ENCODE data around the gene C1QL2.

The C1QL2 gene

DNA sequence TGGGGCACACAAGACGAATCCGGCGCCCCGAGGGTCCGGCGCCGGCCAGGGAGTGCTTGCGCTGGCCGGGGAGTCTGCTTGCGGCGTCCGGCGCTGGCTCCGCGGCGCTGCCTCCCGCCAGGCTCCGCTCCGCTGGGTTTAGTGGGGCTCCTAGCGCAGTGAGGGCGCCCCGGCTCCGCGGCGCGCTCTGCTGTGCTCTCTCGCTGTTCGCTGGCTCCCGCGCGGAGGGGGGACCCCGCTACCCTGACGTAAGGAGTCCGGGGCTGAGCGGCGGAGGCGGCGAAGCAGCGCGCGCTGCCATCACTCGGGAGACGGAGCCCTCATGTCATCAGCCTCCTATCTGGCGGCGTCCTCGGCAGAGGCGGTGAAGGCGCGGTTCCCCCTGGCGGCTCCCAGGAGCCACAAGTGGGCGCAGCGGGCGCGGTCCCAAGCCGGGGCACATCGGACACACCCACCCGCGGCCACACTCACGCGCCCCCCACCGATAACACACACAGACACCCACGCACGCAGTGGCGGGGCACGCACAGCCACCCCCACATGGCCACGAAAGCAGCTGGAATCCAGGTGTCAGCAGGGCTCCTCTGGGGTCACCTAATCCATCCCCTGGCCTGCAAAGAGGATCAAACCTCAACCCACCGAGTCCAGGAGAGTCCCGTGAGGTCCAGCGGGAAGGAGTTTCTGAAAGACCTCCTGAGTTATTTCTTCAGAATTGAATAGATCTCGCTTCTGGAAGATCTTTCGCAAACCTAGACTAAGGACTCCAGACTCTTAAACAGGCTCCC is at the start of gene C1QL2:
TSS of gene C1QL2 (minus strand) at position 189 of the 785 bp plus-strand sequence. CDS start 482 bp downstream, outside the sequence.
- no peak for DNase-seq (ENCODE audit: low spot score)

DNA sequence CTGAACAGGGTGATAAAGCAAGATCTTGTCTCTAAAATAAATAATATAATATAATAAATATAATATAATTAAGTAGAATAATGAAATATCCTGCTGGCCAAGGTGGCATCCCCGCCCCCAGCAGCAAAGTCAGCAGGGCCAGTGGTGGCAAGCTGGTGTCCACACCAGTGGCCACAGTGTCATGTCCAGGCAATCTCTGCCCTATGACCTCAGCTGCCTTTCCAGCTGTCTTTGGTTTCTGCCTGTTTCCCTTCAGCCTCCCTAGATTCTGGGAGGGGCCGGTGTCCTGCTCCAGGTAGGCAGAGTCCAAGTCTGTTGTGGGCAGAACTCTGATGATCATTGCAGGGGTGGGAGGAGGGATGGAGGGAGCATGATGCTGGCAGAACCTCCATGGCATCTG is 48.9 kb upstream of the C1QL2 start:
- no peak for DNase-seq (ENCODE audit: low spot score)

DNA sequence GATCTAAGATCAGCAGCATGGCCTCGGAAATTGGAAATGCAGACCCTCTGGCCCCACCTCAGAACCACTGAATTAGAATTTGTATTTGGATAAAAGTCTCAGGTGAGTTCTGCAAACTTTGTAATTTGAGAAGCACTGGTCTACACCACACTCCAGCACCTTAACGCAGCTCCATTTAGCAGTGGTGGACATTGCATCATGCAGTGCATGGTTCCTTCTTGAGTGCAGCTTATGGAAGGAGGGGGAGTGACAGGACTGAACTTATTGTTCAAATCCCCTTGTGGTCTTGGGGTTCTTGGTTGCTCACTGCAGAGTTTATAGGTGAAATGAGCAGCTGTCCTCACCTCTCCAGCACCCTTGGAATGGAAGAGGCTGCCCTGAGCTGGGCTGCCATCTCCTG is 47.6 kb upstream of the C1QL2 start:
- no peak for DNase-seq (ENCODE audit: low spot score)

DNA sequence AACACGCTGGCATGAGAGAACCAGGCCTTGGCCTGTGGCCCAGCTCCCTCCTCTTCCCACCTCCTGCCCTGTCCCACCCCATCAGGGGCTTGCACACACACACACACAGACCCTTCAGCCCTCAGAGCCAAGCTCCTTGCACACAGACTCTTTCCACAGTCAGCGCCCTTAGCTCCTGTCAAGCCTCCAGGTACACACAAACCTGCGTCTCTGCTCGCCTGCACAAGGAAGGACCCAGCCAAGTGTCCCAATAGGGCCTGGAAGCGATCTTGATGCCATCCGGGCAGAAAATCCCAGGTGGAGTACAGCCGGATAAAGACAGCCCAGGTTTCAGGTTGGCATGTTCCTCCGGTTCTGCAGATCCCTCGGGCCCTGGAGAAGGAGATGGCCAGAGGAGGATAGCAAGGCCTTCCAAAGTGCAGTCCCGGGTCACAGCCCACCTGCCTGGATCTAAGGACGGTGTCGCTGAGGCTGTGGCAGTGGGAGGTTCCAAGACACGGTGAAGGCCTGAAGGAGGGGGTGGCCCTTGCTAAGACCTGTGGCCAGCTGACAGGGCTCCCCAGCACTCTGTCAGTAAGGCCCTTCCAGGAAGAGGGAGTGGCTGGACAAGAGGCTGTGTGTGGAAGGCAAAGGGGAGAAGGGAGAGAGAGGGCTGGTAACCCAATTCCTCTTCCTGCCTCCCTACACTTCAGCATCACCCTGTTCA is 46.6 kb upstream of the C1QL2 start:
- DNase-seq (ENCODE audit: low spot score), result no peak

DNA sequence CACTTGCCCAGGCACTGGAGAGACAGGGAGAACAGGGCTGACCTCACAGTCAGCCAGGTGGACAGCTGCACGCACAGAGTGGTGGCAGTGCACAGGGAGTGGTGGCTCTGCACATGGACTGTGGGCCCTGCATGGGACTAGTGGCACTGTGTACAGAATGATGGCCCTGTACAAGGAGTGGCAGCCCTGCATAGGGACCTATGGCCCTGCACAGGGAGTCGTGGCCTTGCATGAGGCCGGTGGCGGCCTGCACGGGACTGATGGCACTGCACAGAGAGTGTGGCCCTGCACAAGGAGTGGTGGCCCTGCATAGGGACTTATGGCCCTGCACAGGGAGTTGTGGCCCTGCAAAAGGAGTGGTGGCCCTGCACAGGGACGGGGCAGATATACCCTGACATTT is 46.0 kb upstream of the C1QL2 start:
- no peak for DNase-seq (ENCODE audit: low spot score)

DNA sequence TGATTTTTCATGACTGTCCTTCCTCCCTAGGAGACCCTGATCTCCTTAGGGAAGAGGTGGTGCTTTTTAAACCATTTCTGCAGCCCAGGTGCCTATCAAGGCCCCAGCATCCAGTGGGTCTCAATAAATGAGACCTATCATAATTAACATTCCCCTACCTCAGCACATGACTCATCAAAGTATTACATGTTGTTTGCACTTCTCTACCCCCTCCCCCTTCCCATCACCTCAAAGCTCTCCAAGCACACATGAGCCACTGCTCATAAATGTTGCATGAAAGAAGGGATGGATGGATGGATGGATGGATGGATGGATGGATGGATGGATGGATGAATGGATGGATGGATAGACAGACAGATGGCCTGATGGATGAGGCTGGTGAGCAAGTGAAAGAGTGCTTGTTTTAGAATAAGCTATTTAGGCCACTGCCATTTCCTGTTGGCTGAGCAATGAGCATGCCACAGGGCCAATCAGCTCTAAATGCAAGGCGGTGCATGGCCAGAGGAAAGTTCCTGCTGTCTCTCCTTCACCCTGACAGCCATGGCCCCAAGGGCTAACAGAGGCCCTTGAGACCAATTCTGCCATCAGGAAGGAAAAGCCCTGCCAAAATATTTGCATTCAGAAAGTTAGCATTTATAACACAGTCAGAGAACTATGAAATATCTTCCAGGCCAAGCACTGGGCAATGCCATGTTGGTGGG is 44.2 kb upstream of the C1QL2 start:
- DNase-seq (ENCODE audit: low spot score), result no peak

DNA sequence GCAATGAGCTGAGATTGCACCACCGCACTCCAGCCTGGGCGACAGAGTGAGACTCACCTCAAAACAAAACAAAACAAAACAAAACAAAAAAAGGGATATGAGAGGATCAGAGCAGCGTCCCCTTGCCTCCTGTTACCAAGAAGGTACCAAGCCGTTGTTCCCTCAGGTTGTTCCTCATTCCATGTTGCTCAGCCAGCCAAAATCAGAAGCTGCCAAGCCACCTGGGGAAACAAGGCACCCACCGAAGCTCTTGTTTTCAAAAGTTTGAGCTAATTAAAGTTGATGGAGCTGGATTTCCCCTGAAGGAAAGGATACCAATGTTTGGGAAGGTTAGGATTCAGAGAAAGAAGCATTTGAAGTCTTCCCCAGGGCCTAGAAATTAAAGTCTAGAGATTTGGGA is 43.3 kb upstream of the C1QL2 start:
- DNase-seq (ENCODE audit: low spot score), result no peak

DNA sequence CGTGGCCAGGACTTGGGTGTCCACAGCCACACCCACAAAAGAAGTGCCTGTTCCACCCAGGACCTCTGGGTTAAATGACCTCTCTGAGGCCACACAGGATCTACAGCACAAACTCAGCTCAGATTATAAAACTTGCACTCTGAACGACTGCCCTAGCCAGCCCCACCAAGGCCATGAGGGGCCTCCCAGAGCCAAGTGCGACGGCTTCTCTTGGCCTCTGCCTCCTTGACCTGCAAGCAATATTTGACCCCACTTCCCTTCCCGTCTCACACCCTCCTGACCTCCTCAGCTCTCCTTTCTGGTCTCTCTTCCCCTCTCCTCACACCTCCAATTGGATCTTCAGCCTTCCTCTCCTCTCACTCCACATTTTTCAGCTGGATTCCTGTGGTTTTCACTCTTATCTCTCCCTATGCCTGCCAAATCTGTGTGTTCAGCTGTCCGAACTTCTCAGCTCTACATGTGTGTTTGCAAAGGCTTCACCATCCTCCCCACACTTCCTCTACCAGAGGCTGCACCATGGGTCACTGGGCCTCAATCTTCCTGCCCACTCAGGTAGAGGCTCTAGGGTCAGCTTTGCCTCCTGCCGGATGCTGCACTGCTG is 39.8 kb upstream of the C1QL2 start:
- peak; percentile 67 for DNase-seq (ENCODE audit: low spot score)

DNA sequence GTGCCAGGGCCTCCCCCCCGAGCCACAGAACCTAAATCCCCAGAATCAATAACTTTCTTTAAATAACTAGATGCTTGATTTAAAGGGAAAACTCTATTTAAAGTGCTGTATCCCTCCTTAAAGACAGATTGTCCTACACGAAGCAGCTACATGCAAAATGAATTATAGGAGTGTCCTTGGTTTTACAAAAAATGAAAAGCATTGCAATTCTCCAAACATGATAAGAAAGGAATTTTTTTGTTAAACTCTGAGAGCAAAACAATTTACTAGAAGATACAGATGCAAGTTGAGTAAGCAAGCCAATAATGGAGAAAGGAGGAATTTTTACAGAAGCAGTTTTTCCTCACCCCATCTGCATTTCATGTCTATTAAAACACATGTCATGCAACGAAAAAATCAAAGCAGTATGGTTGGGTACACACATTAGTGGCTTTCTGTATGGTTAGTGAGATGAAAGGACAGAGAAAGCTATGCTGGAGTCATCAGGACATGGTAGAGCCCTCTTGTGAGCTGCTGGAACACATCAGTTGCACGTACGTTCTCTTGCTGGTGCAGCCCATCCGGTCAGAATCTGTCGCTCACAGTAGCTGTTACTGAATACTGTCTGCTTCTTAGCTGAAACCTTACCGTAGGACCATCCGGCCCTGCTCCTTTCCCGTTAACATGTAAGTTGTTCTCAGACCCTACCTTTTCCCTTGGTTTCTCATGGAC is 39.1 kb upstream of the C1QL2 start:
- DNase-seq (ENCODE audit: low spot score), result no peak

DNA sequence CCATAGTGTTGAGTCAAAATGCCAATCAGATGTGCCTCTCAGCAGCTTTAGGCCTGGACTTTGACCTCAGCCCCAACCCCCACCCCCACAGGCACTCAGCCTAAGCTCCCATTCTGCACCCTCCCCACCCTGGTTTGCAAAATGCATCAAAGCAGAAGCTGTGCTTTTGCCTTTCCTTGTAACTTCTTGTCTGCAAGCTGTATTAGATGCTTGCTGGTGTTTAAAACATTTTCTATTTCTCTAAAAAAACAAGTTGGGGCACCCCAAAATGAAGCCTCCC is 38.5 kb upstream of the C1QL2 start:
- no peak for DNase-seq (ENCODE audit: low spot score)

DNA sequence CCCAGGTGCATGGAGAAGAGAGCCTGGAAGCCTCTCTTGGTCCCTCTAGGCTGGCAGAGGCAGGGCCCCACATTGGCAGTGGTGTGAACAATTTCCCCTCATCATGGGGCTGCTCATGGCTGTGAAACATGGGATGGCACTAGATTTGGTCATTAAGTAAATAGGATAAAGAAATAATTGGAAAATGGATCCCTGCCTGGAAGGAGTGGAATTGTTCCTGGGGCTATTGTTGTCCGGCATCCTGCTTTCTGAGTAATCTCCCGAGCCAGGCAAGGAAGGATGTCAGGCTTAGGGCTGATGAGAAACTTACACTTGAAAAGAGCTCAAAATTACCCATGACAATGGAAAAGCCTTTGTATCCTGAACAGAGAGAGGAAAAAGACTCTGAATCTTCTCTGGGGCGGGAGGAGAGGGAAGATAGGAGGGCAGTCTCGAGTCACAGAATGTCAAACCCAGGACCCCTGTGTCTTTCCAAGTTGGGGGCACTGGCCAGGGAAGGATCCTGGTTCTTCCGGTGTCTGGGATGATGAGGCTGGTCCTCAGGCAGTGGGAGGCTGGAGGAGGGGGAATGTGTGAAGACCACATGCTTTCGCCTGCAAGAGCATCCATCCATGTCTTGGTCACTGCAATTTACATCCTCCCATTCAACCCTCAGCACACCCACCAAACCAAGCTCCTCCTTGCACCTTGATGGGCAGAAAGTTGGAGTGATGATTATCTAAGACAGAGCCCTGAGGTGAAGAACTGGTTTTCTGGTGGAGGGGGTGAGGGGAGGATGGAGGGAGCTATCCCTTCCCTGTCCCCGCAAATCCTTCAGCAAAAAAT is 38.0 kb upstream of the C1QL2 start:
- DNase-seq (ENCODE audit: low spot score), result no peak

DNA sequence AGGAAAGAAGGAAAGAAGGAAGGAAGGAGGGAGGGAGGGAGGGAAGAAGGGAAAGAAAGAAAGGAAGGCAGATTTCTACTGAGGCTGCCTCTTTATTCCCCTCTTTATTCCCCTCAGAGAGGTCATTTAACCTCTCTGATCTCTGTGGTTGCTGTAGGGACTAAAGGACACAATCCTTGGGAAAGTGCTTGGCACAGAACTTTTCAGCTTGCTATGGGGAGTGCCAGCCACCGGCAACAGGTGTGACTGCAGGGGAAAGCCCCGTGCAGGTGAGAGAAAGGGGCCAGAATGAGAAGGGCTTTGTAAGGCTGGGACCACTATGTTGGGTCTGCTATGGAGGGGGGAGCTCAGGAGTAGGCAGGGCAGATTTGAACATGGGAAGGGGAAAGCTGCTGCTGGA is 37.3 kb upstream of the C1QL2 start:
- no peak for DNase-seq (ENCODE audit: low spot score)

DNA sequence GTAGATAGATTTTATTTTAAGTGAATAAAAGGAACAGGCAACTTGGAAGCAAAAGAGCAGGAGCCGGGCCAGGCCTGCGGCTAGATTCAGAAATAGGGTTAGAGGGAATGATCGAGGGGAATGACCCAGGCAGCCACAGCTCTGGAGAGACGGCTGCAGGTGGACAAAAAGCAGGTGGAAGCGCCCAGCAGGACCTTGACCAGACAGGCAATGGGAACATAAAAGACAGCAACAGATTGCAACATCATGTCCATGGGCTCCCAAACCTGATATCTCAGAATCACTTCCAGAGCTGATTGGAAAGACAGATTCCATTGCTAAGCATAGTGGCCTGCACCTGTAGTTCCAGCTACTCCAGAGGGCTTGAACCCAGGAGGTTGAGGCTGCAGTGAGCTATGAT is 36.5 kb upstream of the C1QL2 start:
- no peak for DNase-seq (ENCODE audit: low spot score)

DNA sequence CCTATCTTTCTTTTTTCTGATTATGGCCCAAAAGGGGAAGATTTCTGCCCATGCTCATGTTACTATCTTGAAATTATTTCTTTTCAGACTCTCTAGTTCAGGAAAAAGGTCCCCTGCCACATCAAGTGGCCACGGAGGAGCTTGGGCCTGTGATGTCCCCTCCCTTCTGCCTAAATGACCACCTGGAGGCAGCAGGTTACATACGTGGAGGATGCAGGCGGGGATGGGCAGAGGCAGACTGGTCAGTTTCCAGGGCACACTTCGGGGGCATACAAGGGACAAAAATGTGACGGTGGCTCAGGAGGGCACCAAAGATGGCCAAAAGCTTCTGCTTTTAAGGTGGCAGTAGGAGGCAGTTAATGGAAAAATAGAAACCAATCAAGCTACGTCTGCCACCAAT is 34.3 kb upstream of the C1QL2 start:
- DNase-seq (ENCODE audit: low spot score), result no peak

DNA sequence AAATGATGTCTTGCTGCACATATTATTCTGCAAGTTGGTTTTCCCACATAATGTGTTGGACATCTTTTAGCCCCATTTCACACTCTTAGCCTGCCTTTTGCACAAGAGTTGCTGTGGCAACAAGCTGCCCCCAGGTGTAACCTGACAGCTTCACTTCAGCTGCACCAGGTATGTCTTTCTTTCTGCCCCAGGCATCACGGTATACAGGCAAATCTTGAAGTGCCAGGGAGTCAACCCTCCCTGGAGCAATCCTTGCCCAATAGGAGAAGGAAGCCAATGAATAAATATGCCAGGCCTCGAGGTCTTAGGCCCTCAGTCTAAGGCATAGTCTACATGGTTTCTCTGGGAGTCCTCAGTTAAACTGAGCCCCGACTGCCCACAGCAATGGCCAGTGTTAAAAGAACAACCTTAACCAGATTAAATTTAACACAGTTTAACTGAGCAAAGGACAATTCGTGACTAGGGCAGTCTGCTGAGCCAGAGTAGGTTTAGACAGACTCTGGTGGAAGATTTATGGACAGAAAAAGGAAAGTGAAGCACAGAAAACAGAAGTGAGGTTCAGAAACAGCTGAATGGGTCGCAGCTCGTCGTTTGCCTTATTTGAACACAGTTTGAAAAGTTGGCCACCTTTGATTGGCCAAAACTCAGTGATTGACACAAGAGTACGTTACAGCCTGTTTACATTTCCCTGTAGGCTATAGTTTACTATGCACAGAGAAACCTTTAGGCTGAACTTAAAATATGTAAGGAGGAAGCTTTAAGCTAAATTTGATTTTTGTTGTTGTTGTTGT is 32.0 kb upstream of the C1QL2 start:
- DNase-seq (ENCODE audit: low spot score), result no peak

DNA sequence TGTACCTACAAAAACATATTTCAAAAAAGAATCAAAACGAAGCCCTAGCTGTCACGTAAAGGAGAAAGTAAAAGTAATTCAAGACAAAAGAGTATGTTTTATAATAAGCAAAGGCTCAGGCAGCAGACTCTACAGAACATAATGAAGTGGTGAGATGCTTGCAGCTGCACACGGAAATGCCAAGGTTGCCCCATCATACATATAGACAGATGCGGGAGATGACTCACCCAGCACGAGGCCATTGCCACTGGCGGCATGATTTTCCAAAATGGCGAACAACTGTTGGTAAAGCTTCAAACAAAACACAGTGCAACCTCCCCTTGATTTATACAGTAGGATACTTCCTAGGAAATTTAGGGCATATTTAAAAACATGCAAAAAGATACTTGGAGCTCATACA is 26.0 kb upstream of the C1QL2 start:
- no peak for DNase-seq (ENCODE audit: low spot score)

DNA sequence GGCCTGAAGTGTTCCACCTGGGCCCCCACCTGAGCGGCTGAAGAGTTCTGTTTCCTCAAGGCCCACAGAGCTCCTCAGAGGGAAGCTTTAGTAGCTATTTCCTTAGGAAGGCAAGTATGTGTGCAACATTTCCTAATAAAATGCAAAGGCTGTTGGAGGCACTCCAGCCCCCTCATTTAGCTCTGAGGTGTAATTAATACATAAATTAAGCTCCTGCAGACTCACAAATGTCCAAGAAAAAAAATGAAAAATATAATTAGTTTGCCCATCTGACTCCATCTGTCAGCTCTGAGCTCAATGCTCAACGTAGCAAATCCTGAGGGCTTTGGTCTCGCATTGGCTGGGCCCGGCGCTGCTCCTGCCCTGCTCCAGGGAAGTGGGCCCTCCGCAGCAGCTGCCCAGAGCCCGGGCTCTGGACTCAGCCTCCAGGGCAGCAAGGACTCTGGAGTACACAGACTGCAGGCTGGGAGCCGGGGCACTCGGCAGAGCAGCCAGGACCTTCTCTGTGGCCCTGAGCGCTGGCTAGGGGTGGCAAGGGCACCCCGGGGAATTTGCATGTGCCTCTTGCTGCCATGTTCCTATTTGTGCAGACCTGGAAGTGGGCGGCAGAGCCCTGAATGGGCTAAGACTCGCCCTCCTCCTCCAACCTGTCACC is 23.4 kb upstream of the C1QL2 start:
- DNase-seq (ENCODE audit: low spot score), result no peak

DNA sequence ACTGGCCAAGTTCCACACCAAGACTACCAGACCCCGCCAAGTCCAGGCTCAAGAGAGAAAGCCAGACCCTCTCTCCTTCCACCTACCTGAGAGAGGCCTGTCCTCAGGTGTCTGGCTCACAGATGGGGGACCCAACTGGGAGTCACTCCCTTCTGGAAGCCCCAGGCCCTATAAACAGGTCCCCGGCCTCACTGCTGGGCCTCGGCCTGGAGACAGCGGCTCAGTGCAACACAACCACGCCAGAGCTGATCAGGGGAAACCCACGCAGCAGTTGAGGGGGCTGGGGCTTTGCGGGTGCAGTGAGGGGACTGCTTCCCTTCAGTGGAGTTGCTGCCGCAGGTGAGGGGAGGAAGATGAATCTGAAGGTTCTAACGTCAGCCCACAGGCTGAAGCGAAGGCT is 22.8 kb upstream of the C1QL2 start:
- DNase-seq (ENCODE audit: low spot score), result no peak

DNA sequence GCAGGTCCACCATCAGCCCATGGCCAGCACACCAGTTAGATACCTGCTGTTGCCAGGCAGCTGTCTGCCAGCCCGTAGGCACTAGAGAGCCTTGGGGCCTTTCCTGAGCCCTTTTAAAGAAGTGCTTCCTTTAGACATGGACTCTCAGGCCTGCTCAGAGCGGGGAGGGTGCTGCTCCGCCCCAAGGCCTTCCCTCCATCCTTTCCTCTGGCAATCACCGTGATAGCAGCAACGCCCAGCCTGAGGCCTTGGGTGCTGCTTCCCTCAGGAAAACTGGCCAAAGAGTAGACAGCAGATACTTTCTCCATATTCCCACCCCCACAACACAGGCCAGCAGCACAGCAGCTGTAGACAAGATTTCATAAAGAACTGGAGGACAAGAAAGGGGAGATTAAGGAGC is 22.3 kb upstream of the C1QL2 start:
- no peak for DNase-seq (ENCODE audit: low spot score)

DNA sequence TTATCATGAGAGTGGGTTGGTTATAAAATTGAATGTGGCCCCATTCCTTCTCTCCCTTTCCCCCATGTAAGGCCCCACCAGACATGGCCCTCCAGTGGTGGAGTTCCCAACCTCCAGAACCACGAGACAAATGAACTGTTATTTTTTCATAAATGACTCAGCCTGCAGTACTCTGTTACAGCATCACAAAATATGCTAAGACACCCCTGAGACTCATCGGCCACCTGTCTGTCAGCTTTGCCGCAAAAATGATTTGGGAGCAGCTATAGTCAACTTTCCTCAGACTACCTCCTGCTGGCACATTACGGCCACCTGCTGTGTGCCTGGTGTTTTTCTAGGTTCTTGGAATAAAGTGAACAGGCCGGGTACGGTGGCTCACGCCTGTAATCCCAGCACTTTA is 21.4 kb upstream of the C1QL2 start:
- peak; percentile 24 for DNase-seq (ENCODE audit: low spot score)
